Activated CD4-positive, alpha-beta memory T cell treated with anti-CD3 and anti-CD28 coated beads, Interleukin-2, amount 10 ng/mL, durations not matched to agents 7 days and 5 days (primary cell): ENCODE results near the gene FOXD2. TPM values are rescaled to one million over a fixed set of nuclear protein-coding genes. Genes with fewer than 3 reads are reported as not detected.

Source experiments
- CTCF ChIA-PET: fragments of 350-600 bp; sonication (Branson Sonifier 250); formaldehyde crosslinking; loops from one replicate; lab custom pipeline; 2021; ENCODE audit warnings: antibody characterized with exemption, inconsistent platforms; lab: Charles Lee
- POLR2A ChIA-PET: fragments of 350-600 bp; sonication (Branson Sonifier 250); formaldehyde crosslinking; loops from one replicate; lab custom pipeline; 2021; ENCODE audit warnings: antibody characterized with exemption; lab: Charles Lee
- DNase-seq: peaks from one replicate; pipeline ENCODE4 v3.0.0-alpha.2; 2020
- H3K27ac Mint-ChIP-seq: one replicate; pipeline ENCODE4 v1.8.0; 2021; ENCODE audit warnings: mild to moderate bottlenecking, mixed read lengths
- H3K27me3 Mint-ChIP-seq: one replicate; pipeline ENCODE4 v1.8.0; 2021; ENCODE audit warnings: mixed read lengths
- H3K36me3 Mint-ChIP-seq: one replicate; pipeline ENCODE4 v1.8.0; 2021; ENCODE audit warnings: low read depth, mixed read lengths
- H3K4me1 Mint-ChIP-seq: one replicate; pipeline ENCODE4 v1.8.0; 2021; ENCODE audit warnings: mixed read lengths
- H3K4me3 Mint-ChIP-seq: one replicate; pipeline ENCODE4 v1.8.0; 2021; ENCODE audit warnings: mild to moderate bottlenecking, mixed read lengths
- H3K9me3 Mint-ChIP-seq: one replicate; pipeline ENCODE4 v1.8.0; 2021; ENCODE audit warnings: mixed read lengths
- total RNA-seq, 2 experiments: library from RNA; stranded (reverse); gene quantifications; one replicate each; pipeline ENCODE4 v1.2.3, GENCODE V29; 2021

The FOXD2 gene
- total RNA-seq, 2 experiments from 2014 or later = 0.65 to 0.68 TPM

DNA sequence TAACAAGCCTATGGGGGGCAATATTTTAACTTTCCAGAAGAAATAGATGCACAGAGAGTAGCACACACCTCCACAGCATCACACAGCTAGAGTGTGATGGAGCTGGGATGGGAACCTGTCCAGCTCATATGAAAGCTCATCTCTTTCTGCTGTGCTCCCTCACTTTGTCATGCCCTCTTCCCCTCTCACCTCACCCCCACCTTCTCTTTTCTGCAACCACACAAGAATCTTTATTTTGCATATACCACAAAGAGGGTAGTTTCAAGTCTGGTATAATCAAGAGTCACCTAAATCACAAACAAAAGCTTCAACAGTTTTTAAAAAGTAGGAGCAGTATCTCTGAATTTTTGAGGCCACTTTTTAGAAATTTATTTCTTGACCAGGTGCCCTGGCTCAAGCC lies 22.6 kb downstream of the FOXD2 start:
- ChIA-PET POLR2A (no interaction called here), CTCF (interaction anchor here (1.0 kb wide), 2 partner anchors 23 to 24 kb away, joined by 3 read pairs; partner anchors contain the start of gene FOXD2)
- Mint-ChIP-seq H3K27me3 (peaks cover 45% of the 10 kb centered on the region), H3K4me1 (no peaks in the 10 kb centered on the region), H3K36me3 (no peaks in the 10 kb centered on the region), H3K4me3 (no peak overlapping the region), H3K27ac (no peak overlapping the region), H3K9me3 (no peaks in the 10 kb centered on the region)
- no peak for DNase-seq

DNA sequence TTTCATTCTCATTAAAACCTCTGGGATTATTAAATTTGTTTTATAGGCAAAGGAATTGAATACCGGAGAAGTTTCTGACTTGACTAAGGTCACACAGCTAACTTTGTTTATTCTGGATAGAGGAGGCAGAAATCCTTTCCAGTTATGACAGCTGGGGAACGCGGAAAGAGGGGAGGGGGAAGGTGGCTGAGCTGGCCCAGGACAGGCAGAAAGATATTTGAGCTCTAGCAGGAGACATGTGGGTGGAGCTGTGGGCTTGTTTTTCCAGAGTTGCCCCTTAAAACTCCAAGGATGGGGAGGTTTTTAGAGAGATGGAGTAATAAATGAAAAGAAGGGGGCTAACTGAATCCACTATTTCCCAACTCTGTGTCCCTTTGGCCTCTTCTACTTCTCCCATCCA lies 27.8 kb downstream of the FOXD2 start:
- Mint-ChIP-seq H3K27ac (no peak overlapping the region), H3K36me3 (no peaks in the 10 kb centered on the region), H3K4me1 (no peaks in the 10 kb centered on the region), H3K27me3 (peaks cover 24% of the 10 kb centered on the region), H3K9me3 (no peaks in the 10 kb centered on the region), H3K4me3 (no peak overlapping the region)
- no peak for DNase-seq
- POLR2A ChIA-PET = no interaction called here
- CTCF ChIA-PET = interaction anchor here (0.8 kb wide), 1 partner anchor 28 kb away, joined by 4 read pairs; the partner anchor contains the start of gene FOXD2

DNA sequence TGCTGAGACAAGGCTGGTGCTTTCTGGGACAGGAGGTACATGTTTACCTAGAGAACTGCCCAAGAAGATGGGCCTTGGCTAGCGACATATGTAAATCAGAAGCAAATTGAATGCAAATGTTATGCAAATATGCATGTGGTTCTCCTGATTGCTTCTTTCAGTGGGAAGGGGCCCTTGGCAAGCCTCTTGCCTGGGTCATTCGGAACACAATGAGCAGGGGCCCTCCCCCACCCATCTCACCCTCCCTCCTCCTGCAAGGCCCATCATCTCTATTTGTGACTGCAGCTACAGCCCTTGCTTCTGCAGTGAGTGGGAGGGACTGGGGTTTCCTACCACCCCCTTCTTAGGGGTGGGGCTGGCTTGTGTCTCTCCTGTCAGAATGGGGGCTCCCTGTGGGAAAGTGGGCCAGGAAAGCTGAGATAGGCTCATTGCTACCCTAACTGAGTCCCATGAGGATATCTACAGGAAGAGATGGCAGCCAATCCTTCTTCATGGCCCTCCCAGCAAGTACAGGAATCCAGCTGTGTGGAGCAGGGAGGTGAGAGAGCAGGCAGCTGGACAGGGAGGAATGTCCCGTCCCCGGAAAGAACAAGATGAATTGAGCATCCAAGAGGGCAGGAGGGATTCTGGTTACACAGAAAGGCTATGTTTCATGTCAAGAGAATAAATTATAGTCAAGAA lies 31.0 kb downstream of the FOXD2 start:
- POLR2A ChIA-PET = no interaction called here
- H3K27ac Mint-ChIP-seq = no peak overlapping the region
- no peaks in the 10 kb centered on the region for H3K36me3 Mint-ChIP-seq
- DNase-seq = no peak
- CTCF ChIA-PET = no interaction called here
- H3K4me3 Mint-ChIP-seq = no peak overlapping the region
- no peaks in the 10 kb centered on the region for H3K9me3 Mint-ChIP-seq
- H3K4me1 Mint-ChIP-seq = no peaks in the 10 kb centered on the region
- H3K27me3 Mint-ChIP-seq = peaks cover 9% of the 10 kb centered on the region

DNA sequence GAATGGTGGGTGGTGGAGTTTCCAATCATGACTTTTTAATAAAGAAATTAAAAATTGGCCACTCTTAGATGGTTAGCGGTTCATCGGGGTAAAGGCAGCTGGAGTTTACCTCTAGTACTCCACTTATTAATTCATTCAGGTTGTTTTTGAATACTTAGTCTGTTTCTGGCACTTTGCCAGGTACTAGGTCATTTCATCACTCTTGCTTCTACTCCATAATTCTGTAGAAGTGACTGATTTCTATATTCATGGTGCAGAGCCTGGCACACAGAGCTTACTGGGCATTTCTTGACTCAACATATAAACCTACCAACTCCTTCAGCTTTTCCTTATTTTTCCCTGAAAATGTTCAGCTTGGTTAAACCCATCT lies 31.5 kb downstream of the FOXD2 start:
- Mint-ChIP-seq H3K27ac (no peak overlapping the region), H3K4me1 (no peaks in the 10 kb centered on the region), H3K27me3 (peaks cover 9% of the 10 kb centered on the region), H3K4me3 (no peak overlapping the region), H3K36me3 (no peaks in the 10 kb centered on the region), H3K9me3 (no peaks in the 10 kb centered on the region)
- POLR2A ChIA-PET = no interaction called here
- DNase-seq = no peak
- CTCF ChIA-PET = no interaction called here

GRCh38 chr1:47469910-47470309 lies 32.1 kb downstream of the FOXD2 start:
- POLR2A ChIA-PET = no interaction called here
- H3K27ac Mint-ChIP-seq = no peak overlapping the region
- CTCF ChIA-PET = no interaction called here
- DNase-seq = no peak
- H3K9me3 Mint-ChIP-seq = no peaks in the 10 kb centered on the region
- H3K4me3 Mint-ChIP-seq = no peak overlapping the region
- peaks cover 9% of the 10 kb centered on the region for H3K27me3 Mint-ChIP-seq
- H3K36me3 Mint-ChIP-seq = no peaks in the 10 kb centered on the region
- no peaks in the 10 kb centered on the region for H3K4me1 Mint-ChIP-seq

GRCh38 chr1:47471163-47471562 lies 33.3 kb downstream of the FOXD2 start:
- POLR2A ChIA-PET = no interaction called here
- H3K9me3 Mint-ChIP-seq = no peaks in the 10 kb centered on the region
- H3K27me3 Mint-ChIP-seq = peaks cover 9% of the 10 kb centered on the region

DNA sequence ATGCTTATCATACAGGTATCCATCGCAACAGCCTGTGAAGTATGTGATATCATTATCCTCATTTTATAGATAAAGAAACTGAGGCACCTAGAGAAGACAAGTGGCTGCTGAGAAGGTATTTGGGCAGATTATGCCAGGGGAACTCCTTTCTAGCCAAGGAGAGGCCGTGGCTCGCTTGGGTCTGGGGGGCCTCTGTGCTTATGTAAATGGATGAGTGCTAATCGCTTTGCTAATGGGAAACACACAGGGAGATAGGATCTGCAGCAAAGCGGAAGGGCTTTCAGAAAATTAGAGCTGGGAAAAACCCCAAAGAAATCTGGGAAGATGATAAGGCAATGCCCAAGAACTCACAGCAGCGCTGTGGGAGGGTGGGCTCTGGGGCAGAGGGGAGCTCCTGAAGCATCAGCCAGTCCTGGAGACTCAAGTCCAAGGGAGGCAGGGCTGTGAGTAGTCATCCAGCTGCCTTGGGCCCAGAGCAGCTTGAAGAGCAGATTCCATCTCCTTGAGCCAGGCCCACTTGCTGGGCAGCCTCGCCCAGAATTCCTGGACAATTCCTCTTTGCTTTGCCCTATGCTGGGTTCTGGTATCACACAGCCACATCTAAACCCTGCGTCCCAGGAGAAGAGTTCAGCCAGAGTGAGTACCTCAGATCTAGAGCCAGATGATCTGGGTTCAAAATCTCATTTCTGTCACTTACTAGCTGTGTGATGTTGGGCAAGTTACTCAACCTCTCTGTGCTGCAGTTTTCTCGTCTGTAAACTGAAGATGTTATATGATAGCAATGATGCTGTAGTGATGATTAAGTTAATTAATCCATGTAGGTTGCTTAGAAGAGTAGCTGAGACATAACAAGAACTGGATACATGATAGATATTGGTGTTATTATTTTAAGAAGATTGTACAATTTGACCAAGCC lies 36.7 kb downstream of the FOXD2 start:
- no peak for DNase-seq
- Mint-ChIP-seq H3K27ac (no peak overlapping the region), H3K36me3 (no peaks in the 10 kb centered on the region), H3K4me3 (no peak overlapping the region), H3K27me3 (peaks cover 10% of the 10 kb centered on the region), H3K9me3 (no peaks in the 10 kb centered on the region), H3K4me1 (no peaks in the 10 kb centered on the region)
- POLR2A ChIA-PET = no interaction called here
- CTCF ChIA-PET = interaction anchor here (1.4 kb wide), 1 partner anchor 252 kb away, joined by 4 read pairs; no protein-coding TSS in a partner anchor

More at GRCh38 chr1:47471163-47471562, 33.3 kb downstream of the FOXD2 start:
- H3K27ac Mint-ChIP-seq = no peak overlapping the region
- no peaks in the 10 kb centered on the region for H3K4me1 Mint-ChIP-seq
- no peaks in the 10 kb centered on the region for H3K36me3 Mint-ChIP-seq
- no peak for DNase-seq
- CTCF ChIA-PET = no interaction called here
- H3K4me3 Mint-ChIP-seq = no peak overlapping the region

GRCh38 chr1:47477595-47478080 lies 39.8 kb downstream of the FOXD2 start:
- Mint-ChIP-seq H3K27ac (no peak overlapping the region), H3K4me1 (no peaks in the 10 kb centered on the region), H3K4me3 (no peak overlapping the region), H3K27me3 (peaks cover 11% of the 10 kb centered on the region), H3K9me3 (no peaks in the 10 kb centered on the region), H3K36me3 (no peaks in the 10 kb centered on the region)
- no peak for DNase-seq
- ChIA-PET CTCF (no interaction called here), POLR2A (no interaction called here)

- POLR2A ChIA-PET = no interaction called here
- CTCF ChIA-PET = no interaction called here
- no peak overlapping the region for H3K27ac Mint-ChIP-seq
- DNase-seq = no peak
- H3K9me3 Mint-ChIP-seq = no peaks in the 10 kb centered on the region
- H3K4me1 Mint-ChIP-seq = no peaks in the 10 kb centered on the region
- H3K36me3 Mint-ChIP-seq = no peaks in the 10 kb centered on the region
- H3K4me3 Mint-ChIP-seq = no peak overlapping the region
- peaks cover 11% of the 10 kb centered on the region for H3K27me3 Mint-ChIP-seq
Observed at GRCh38 chr1:47478090-47478489, 40.2 kb downstream of the FOXD2 start.

GRCh38 chr1:47479664-47480063 lies 41.8 kb downstream of the FOXD2 start:
- CTCF ChIA-PET = no interaction called here
- H3K4me3 Mint-ChIP-seq = no peak overlapping the region
- H3K36me3 Mint-ChIP-seq = no peaks in the 10 kb centered on the region

DNA sequence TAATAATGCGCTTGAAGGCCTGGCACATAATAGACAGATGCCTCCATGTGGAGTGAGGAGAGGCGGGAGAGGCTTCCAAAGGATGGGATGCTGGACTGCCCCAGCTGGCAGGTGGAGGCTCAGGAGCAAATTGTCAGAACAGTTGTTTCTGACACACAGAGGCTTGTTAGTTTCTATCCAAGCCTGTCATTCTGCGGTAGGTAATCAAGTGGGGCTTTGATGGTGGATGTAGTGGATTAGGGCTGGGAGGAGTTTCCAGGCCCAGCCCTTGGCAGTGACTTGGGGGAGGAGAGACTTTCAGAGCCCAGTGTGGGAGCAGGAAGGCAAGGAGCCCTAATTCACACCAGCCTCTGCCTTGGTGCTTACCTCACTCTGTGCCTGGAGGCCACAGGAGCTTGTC lies 44.1 kb downstream of the FOXD2 start:
- no peak for DNase-seq
- Mint-ChIP-seq H3K27ac (no peak overlapping the region), H3K9me3 (no peaks in the 10 kb centered on the region), H3K4me1 (no peaks in the 10 kb centered on the region), H3K36me3 (no peaks in the 10 kb centered on the region), H3K27me3 (peaks cover 7% of the 10 kb centered on the region), H3K4me3 (no peak overlapping the region)
- POLR2A ChIA-PET = no interaction called here
- CTCF ChIA-PET = no interaction called here

More at GRCh38 chr1:47479664-47480063, 41.8 kb downstream of the FOXD2 start:
- Mint-ChIP-seq H3K9me3 (no peaks in the 10 kb centered on the region), H3K27ac (no peak overlapping the region), H3K27me3 (peaks cover 7% of the 10 kb centered on the region), H3K4me1 (no peaks in the 10 kb centered on the region)
- no peak for DNase-seq
- POLR2A ChIA-PET = interaction anchor here (1.2 kb wide), 1 partner anchor 100 kb away, joined by 3 read pairs; no protein-coding TSS in a partner anchor

DNA sequence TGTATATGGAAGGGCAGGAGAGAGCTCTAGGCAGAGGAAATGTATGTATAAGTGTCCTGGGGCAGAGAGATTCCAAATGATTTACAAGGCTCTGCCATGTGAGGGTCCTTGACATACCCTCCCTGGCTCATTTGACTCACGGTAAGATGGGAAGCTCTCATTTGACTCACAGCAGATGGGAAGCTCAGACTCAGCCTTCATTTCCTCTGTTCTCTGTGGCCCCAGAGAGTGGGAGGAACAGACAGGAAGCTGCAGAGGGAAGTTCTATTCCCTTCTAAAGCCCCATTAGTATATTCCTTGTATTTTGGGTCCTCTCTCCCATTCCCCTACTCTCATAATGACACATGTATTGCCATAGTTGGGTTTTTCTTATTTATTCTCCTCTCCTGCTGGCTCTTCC lies 44.9 kb downstream of the FOXD2 start:
- Mint-ChIP-seq H3K4me3 (no peak overlapping the region), H3K4me1 (no peaks in the 10 kb centered on the region), H3K9me3 (no peaks in the 10 kb centered on the region), H3K27ac (no peak overlapping the region), H3K27me3 (peaks cover 5% of the 10 kb centered on the region), H3K36me3 (no peaks in the 10 kb centered on the region)
- DNase-seq = no peak
- ChIA-PET CTCF (no interaction called here), POLR2A (no interaction called here)

GRCh38 chr1:47483651-47484050 lies 45.8 kb downstream of the FOXD2 start:
- Mint-ChIP-seq H3K4me1 (no peaks in the 10 kb centered on the region), H3K27ac (no peak overlapping the region), H3K27me3 (peaks cover 5% of the 10 kb centered on the region), H3K4me3 (no peak overlapping the region), H3K36me3 (no peaks in the 10 kb centered on the region), H3K9me3 (no peaks in the 10 kb centered on the region)
- DNase-seq = no peak
- ChIA-PET CTCF (no interaction called here), POLR2A (no interaction called here)
